Fibroblast of peridontal ligament (primary cell): ENCODE results near the gene ARL5B.

ENCODE experiments used
- DNase-seq: peaks from one replicate; pipeline ENCODE4 v3.0.0-alpha.2; 2010; ENCODE audit errors: extremely low read depth

ARL5B gene

DNA sequence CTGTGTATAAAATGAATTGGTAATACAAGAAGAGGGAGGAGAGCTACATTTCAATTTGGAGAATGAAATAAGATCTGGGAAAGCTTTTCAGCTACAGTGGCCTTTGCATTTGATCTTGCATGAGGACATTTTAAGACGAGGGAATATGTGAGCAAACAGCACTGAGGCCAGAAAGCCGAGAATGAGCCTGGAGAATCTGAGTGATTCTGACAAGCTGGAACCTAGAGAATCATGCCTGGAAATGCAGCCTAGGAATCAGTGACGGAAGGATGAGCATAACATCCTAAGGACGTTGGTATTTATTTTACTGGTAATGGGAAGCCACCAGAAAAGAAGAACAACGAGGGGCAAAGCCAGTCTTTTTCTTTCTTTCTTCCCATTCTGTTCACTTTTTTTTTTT lies 44.3 kb downstream of the ARL5B start:
- DNase-seq: no peak

GRCh38 chr10:18710201-18710653 lies 51.0 kb downstream of the ARL5B start:
- DNase-seq: no peak

- DNase-seq: peak; percentile 87
Measured at GRCh38 chr10:18713077-18713476, 53.8 kb downstream of the ARL5B start.

DNA sequence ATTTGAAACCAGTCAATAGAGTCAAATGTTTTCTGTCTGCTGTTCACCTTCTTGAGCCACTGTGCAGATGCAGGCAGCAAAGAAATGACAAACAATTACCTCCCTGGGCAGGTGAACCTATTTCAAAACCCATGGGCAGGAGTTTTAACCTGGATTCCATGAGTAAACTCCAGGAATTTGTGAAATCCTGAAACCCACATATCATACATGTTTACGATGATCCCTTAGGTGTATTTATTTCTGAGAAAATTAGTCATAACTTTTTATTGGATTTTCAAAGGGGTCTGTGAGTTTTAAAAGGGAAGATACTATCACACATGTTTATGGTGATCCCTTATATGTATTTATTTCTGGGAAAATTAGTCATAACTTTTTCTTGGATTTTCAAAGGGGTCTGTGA lies 59.8 kb downstream of the ARL5B start:
- DNase-seq: no peak

DNA sequence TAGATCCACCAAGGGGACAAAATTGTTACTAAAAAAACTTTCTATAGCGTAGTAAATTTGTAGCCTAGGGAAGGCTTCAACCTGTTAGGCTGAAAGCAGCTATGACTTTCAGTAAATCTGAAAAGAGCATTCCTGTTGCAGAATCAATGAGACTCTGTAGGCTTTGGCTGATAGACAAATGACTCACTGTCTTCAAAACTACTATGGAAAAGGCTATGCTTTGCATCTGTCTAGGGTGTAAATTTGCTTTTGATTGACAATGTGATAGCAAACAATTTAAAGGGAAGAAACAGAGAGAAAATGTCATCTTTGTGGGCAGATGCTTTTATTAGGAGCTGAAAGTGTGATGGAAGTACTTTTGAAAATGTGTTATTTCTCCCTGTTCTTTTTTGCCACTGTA lies 60.6 kb downstream of the ARL5B start:
- peak; percentile 1 for DNase-seq

DNA sequence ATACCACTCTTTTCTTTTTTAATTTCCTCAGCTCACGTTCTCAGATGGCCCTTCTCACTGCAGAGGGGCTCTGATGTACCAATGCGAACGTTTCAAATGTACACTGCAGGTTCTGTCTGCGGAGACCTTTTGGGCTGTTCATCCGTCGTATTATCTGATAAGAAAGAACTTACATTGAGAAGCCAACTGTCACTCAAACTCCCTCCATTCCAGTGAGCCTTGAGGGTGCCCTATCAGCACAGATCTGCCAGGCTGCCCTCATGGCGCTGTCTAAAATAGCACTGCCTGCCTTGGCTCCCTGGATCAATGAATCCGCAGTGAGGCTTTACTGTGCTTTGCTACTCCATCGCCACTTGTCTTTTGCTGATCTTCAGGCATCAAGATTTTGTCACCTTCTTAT lies 61.8 kb downstream of the ARL5B start:
- DNase-seq: no peak

DNA sequence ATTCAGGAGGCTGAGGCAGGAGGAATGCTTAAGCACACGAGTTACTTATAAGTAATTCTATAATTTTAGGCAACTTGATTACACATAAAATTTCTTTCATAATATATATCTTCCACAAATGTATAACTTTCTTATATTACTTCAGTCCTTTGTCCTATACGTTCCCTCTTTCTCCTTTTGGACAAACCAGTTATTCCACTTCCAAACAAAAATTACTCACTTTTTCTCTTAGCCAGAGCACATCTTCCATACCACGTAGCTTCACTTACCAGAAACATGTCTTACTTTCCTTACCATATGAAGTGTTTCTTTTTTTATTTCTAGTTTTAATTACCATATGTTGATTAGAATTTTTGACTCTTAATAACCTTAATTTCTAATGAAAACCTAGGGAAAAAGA lies 64.6 kb downstream of the ARL5B start:
- DNase-seq: no peak
